HuH-7.5 (cell line): ENCODE measurements around the gene SREBF2.

ENCODE experiments used
- DNase-seq: peaks from one replicate; pipeline ENCODE4 v3.0.0; 2011; ENCODE audit warnings: low spot score

Gene SREBF2

DNA sequence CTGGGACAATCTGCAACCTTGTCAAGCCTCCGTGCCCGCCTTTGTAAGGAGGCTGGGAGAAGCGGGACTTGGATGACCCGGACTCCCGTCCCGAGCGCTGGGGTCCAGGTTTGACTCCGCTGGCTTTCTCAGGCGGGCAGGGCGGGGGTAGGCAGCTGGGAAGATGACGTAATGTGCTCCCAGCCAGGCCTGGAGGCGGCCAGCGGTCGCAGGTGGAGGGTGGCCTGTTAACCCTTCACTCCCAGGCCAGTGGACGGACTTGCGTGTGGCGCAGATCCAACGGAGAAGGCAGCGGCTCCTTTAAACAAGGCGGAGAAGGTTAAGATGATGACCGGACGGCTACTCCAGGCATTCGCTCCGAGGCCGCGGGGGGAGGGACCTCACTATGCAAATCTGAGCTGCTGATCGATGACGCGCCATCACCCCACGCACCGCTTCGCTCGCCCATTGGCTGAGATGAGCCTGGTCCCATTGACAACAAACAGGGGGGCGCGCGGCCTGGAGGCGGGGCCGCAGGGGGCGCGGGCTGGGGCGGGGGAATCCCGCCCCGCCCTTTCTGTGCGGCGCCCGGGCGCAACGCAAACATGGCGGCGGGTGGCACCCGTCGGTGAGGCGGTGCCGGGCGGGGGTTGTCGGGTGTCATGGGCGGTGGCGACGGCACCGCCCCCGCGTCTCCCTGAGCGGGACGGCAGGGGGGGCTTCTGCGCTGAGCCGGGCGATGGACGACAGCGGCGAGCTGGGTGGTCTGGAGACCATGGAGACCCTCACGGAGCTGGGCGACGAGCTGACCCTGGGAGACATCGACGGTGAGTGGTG is at the start of gene SREBF2:
SREBF2 (plus strand) TSS at position 553 of the 816 bp plus-strand sequence; CDS start at position 719, 166 bp downstream.
- peak; percentile 89 for DNase-seq

DNA sequence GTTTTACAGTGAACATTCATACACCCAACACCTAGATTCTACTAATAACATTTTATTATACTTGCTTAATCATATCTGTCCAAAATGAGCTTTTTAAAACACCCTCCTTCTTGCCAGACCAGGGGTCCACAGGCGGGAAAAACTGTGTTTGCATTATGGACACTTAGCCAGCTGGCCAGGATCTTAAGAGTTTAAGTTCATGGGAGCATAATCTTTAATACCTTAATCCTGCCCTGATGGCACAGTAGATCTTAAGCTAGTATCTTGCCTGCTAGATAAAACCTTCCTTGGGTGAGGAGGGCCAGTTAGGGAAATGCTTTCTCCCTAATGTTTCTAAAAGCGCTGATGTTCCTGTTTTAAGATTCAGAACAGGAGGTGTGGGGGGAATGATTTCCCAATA is 45.6 kb upstream of the SREBF2 start:
- no peak for DNase-seq

DNA sequence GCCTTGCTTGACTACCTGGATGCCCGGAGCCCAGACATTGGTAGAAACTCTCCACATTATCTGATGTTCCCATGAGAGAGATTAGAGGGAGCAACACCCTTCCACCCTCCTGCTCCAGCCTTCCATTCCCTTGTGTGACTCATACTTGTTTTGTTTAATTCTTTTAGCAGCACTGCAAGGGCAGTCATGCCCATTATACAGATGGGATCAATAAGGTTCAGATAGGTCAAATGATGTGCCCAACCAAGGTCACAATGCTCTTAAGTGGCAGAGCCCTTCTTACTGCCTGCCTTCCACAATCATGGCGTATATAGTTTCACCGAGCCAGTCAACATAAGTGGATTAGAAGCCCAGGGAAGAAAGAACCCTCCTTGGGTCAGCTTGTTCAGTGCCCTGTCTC is 39.0 kb upstream of the SREBF2 start:
- no peak for DNase-seq

DNA sequence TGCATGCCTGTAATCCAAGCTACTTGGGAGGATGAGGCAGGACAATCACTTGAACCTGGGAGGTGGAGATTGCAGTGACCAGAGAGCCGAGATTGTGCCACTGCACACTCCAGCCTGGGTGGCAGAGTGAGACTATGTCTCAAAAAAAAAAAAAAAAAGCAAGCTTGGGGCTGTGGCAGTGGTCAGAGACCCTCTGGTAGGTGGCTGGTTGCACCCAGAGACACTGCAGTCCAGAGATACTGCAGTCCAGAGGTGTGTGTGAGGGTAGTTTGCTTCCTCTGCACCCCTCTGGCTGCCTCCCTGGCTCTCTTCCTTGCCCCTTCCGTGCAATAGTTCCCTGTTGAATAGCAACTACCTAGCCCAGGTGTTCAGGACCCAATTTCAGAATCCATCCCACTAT is 34.2 kb upstream of the SREBF2 start:
- no peak for DNase-seq

DNA sequence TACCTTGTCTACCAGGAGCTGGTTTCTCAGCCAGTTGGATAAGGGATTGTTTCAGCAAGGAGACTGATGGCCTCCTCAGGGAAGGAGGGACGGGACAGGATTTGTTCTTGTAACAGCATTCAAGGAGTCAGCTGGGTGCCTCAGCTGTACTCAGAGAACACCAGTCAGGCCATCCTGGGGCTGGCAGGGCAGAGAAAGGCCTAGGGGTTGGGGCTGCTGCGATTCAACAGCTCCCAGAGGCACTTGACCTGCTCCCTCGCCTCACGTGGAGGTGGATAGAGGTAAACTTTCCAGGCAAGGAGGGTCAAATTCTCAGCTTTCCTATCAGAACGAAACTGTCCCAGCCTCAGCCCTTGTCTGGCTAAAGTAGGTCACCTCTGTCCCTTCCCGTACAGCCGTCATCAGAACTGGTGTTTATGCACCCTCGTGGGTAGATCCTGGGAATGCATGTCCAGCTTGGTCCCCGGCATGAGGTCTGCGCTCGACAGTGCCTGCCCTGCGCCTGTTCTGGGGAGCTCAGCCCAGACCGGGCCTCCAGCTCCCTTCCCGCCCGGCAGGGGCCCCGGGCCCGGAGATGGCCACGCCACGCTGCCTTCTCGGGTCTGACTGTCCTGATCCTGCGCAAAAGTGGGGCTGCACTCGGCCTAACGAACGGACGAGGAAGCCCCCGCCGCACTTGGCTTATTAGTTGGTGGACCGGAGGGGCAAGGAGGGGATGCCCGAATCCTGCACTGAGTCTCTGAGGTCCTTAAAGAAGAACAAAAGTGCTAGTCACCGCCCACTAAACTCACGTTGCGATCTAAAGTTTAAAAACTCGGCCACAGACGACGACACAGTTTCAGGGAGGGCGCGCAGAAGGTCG is 33.2 kb upstream of the SREBF2 start:
- DNase-seq: peak; percentile 50

DNA sequence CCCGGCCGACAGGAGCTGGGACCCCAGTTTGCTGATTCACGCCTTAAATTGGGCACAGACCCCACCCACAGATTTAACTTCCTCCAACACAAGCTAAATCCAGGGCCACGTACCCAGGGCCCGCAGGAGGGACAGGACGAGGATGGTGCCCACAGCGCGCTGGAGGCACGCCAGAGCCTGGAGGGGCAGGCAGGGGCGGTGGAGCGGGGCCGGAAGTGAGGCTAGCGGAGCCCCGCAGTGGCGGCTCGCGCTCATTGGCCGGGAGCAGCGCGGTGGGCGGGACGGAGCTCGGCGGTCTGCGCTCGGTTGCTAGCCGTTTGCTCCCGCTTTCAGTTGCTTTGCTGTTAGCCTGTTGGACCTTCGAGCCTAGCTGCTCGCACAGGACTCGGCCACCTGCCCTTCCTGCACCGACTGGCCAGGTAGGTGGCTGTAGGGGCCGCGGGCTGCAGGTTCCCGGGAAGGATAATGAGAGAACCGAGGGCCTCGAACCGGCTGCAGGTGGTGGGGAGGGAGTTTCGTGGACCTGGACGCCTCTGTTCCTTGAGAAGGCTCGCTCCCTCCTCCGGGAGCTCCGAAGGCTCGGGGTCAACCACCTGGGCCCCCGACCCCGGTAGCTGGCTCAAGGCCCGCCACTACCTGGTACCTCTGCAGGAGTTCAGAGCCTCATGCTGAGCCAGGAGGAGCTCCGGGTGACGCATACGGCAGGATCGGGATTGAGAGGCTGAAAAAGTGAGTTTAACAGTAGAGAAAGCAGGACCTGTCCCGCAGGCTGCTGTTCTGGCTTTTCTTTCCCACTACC is 32.4 kb upstream of the SREBF2 start, which contains the start of gene CCDC134:
CCDC134 (plus strand) TSS at position 332 of the 799 bp plus-strand sequence. CDS start 8,212 bp downstream, outside the sequence.
- peak; percentile 81 for DNase-seq

DNA sequence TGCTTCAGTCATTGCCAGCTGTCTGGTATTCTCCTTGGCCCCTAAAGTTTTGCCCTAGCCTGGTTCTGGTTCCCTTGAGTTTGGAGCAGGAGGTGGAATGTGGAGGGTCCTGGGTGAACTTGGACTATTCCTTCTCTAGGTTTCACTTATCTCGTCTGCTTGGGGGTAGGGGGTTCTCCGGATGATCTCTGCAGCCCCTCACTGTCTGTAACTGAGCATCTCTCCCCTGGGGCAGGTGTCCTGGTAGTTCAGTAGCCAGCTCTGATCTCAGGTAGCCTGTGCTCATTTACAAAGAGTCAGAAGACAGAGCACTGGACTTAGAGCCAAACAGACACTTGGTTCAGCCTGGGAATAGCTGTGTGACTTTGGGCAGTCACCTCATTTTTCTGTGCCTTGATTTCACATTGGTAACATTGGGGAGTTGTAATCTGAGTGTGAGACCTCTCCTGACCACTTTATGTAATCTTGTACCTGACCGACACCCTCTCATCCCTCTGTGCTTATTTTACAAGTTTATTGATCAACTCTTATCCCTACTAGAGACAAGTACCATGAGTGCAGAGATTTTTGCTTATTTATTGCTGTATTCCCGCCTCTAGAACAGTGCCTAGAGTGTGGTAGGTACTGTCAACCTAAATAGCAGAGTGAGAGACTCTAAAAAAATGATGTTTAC is 31.6 kb upstream of the SREBF2 start:
- no peak for DNase-seq

DNA sequence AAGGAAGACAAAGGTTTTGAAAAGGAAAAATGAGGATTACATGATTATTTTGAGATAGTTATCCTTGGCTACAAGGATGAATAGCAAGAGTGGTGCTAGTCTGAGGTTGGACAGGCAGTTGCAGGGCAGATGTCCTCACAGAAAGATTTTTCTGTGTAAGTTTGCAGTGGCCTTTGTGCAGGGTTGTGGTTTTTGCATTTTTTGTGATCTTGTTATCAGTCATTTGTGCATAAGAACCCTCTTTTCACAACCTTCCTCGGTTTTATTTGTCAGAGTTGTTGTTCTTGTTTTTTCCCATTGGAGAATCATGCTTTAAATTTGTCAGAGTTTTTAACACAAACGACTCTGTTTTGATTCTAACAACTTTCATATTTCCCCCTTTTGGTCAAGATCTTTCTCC is 31.0 kb upstream of the SREBF2 start:
- no peak for DNase-seq

DNA sequence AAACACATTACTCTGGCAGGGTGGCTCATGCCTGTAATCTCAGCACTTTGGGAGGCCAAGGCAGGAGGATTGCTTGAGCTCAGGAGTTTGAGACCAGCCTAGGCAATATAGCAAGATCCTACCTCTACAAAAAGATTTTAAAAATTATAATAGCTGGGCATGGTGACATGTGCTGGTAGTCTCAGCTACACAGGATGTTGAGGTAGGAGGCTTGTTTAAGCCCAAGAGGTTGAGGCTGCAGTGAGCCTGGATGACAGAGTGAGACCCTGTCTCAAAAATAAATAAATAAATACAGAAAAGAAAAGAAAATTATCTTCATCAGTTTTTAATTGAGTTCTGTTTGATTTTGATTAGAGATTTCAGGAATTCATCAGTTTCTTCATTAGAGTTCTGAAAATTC is 27.3 kb upstream of the SREBF2 start:
- DNase-seq: no peak

DNA sequence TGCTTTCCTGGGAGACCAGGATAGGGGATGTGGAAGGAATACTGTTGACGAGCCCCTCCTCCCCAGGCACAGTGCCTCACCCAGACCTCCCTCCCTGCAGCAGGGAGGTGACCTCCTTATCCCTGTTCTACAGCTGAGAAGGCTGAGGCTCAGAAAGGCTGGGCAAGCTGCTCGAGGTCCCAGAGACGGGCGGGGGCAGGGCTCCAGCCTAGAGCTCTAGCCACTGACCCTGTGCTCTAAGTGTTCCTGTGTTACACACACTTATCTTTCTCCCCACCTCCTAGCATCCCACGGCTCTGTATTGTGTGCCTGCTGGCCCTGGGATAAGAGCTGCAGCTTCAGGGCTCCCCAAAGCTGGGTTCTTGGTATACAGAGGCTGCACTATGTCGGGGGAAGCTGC is 24.5 kb upstream of the SREBF2 start:
- DNase-seq: no peak

DNA sequence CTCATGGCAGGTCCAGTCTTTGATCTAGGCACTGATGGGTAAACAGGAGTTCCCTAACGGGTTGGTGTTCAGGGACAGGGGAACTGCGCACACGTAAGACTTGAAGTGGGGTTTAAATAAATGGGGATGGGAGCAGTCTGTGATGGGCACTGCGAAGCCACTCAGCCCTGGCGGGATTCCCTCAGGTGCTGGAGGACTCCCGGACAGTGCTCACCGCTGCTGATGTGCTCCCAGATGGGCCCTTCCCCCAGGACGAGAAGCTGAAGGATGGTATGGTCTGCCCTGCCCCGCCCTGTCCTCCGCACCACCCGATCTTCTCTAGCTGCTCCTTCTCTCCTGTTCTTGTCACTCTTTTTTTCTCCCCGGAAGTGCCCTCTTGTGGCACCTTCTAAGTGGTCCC is 22.9 kb upstream of the SREBF2 start:
- no peak for DNase-seq

DNA sequence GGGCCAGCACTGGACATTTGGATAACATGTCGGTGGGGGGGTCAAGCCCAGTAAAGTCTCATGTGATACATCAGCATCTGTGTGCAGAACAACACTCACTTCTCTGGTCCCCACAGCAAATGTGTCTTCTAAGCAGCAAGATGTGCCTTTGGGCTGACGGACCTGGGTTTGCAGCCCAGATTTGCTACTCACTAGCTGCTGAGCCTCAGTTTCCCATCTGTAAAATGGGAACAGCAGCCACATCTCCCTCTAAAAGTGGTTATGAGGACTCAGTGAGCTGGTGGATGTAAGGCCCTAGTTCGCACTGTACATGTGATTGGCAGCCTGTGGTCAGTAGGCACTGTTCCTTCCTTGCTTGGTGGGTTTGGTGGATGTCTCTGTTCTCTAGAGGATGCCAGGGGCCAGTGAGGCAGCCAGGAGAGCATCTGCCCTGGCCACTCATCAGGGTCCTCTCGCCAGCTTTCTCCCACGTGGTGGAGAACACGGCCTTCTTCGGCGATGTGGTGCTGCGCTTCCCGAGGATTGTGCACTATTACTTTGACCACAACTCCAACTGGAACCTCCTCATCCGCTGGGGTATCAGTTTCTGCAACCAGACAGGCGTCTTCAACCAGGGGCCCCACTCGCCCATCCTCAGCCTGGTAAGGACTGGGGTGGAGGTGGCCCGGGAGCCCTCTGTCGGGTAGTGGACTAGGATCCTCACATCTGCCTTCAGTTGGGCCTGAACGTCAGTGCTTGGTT is 19.9 kb upstream of the SREBF2 start:
- no peak for DNase-seq

DNA sequence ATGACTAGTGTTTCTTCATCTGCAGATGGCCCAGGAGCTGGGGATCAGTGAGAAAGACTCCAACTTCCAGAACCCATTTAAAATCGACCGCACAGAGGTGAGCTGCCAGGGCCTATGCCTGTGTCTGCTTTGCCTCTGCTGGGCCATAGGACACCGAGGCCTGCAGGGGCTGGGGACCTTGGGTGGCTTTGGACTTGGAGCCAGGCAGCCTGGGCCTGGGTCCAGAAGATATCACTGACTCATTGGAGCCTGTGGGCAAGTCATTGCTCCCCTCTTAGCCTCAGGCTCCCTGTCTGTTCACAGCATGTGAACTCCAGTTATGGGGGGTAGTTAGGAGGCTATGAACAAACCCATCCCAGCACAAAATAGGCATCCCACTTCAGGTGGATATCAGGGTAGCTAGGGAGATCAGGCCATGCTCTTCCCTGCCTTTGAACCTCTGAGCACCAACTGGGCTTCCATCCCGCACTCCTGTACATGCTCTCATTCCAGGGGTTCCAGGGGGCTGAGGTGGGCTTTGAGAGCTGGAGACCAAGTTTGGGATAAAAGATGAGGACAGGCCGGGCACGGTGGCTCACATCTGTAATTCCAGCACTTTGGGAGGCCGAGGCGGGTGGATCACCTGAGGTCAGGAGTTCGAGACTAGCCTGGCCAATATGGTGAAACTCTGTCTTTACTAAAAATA is 19.0 kb upstream of the SREBF2 start:
- no peak for DNase-seq

DNA sequence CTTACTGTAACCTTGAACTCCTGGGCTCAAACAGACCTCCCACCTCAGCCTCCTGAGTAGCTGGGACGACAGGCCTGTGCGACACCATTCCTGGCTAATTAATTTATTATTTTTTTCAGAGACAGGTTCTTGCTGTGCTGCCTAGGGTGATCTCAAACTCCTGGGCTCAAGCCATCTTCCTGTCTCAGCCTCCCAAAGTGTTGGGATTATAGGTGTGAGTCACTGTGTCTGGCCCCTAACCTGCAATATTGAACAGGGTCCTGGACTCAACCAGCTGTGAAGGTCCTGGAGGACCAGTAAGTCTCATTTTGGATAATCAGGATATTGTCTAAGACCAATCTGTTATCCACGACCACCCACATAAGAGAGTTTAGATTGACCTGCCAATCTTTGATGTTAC is 17.2 kb upstream of the SREBF2 start:
- no peak for DNase-seq

DNA sequence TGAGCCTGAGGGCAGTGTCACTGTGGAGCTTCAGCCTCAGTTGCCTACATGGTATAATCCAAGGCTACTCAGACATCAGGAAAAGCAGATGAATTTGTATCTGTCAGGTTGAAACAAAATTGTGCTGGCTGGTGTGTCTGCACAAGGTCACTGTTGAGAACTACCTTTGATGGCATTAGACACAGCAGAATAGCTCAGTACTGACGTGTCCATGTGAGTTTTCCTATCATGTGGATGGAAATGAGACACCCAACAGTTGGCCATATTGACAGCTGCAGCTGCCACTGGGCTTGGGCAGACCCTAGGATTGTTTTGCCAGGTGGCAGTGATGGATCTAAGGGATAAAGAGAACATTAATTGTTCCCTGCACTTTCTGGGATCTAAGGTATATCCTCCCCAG is 16.7 kb upstream of the SREBF2 start:
- no peak for DNase-seq

DNA sequence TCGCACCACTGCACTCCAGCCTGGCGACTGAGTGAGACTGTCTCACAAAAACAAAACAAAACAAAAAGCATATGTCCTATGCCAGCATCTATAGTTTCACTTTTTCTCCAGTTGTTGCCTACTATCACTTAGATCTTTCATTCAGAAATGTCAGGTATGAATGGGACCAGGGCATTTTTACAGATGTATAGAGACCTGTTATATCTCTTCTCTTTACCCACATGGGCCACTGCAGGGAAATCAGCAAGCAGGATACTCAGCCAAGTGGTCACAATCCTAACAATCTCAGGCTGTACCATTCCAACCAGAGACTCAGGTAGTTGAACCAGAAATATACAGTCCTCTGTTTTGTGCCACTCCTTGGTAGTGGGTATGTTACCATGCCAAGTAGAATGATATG is 16.0 kb upstream of the SREBF2 start:
- DNase-seq: no peak

DNA sequence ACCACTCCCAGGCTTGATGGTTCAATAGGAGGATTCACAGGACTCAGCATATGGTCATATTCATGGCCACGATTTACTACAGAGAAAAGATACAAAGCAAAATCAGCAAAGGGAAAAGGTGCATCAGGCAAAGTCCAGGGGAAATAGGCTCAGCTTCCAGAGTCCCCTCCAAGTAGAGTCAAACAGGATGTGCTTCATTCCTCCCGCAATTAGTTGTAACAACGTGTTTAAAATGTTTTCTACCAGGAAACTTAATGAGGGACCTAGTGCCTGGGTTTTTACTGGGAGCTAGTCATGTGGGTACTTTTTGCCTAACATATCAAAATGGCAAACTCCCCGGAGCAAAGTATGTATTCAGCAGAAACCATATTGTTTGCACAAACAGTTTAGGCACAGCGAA is 14.9 kb upstream of the SREBF2 start:
- DNase-seq: no peak

DNA sequence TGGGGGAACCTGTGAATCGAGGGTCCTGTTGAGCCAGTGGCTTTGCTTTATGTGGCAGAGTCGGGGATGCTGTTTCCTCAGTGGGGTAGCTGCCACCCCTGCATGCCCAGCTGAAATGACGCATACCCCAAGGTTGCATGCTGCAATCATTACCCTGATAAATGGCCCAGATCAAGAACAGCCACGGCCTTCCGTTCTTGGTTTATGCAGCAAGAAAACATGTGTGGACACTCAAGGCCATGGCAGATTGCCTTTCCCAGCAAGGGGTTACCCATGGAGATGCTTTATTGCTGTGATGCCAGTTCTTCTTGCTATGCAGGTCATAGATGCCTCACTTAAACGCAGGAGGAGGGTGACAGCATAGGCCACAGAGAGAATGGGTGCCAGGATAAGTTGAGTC is 14.3 kb upstream of the SREBF2 start:
- DNase-seq: no peak

DNA sequence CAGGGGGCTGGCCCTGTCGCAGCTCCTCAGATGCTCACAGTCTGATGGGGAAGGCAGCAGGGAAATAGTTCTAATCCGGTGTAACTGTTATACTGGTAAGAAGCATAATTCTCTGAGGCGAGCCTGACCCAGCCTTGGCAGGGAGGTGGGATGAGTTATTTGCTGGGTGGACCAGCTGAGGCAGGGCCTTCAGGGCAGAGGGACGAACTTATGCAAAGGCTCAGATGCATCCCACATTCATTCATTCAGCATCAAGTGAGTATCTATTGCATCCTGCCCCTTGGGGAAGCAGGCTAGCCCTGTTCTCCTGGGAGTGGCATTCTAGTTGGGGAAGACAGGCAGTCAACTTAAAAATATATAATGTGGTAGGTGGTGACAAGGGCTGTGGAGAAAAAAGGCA is 13.6 kb upstream of the SREBF2 start:
- no peak for DNase-seq

DNA sequence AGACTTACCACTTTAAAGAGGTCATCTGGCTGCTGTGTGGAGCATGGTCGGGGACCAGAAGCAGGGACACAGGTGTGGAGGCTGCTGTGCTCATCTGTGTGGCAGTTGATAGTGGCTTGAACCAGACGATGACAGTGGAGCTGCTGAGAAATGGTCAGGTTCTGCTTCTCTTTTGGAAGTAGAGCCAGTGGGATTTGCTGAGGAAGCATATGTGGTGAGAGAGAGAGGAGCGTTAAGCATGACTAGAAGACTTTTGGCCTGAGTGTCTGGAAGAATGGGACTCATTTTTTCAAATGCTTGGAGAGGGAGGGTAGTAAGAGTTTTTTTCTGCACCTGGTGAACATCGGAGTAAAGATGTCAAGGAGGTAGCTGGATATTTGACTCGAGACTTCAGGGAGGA is 12.5 kb upstream of the SREBF2 start:
- no peak for DNase-seq
